ENCODE measurements around the gene PUS10. TPM values are rescaled to one million over a fixed set of nuclear protein-coding genes. Genes with fewer than 3 reads are reported as not detected.

PUS10 gene
- total and polyA plus RNA-seq, 2 of the 8 experiments (the other 6 are each of a cell fraction or from before 2014, with no cell fraction given) = 1.3 to 3.1 TPM

DNA sequence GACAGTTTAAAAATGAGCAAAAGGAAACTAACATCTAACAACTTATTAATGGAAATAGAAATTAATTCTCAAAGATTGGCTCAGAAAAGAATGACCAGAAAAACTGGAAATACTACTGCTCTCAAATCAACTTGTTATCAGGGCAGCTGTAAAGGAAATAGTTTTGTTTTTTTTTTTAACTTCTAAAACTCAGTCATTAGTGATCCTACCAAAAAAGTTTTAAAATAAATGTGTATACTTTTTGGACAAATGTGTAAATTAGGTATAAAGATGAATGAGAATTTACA, 52.6 kb downstream of the PUS10 start:
- Histone ChIP-seq H2BK5ac (ENCODE audit: low read depth, low read length) (no peak overlapping the region), H3K14ac (ENCODE audit: insufficient read length) (no peak overlapping the region), H3K4ac (replicated peaks; ENCODE audit: insufficient read length, low read depth, low read length) (no peak overlapping the region), H2BK20ac (ENCODE audit: low read length) (no peak overlapping the region), H2BK12ac (ENCODE audit: low read depth, low read length) (no peak overlapping the region), H4K20me1 (replicated peaks in 1 of 2; ENCODE audit: control insufficient read depth in 1 of 2, insufficient read depth in 2 of 2, low read length in 2 of 2) (no peaks in the 10 kb centered on the region), H2BK15ac (ENCODE audit: low read length) (no peak overlapping the region), H3K36me3 (ENCODE audit: control insufficient read depth in 2 of 4, insufficient read depth in 4 of 4, low read length in 3 of 4) (no peaks in the 10 kb centered on the region), H3K23me2 (ENCODE audit: low read depth, low read length) (no peaks in the 10 kb centered on the region), H3K4me3 (ENCODE audit: extremely low read depth in 1 of 4, insufficient read depth in 2 of 4, low read depth in 3 of 4, low read length in 4 of 4) (no peak overlapping the region), H3K4me1 (replicated peaks in 1 of 4; ENCODE audit: control insufficient read depth in 3 of 4, insufficient read depth in 4 of 4, low read length in 3 of 4) (0 out of 7 replicates have a peak, but pooled peaks cover 0 to 1% (median 0%) of the 10 kb centered on the region in 4 experiments), H2AFZ (ENCODE audit: low read length) (0 out of 2 replicates have a peak overlapping the region, but pooled peaks have one; percentile 46), H2AK5ac (ENCODE audit: low read depth, low read length) (no peak overlapping the region), H3K9ac (replicated peaks in 1 of 4; ENCODE audit: extremely low read depth in 1 of 4, low read depth in 3 of 4, low read length in 3 of 4) (no peak overlapping the region), H3K4me2 (ENCODE audit: insufficient read depth in 1 of 2, low read depth in 2 of 2, low read length in 2 of 2) (no peak overlapping the region), H3K23ac (ENCODE audit: insufficient read length) (no peak overlapping the region), H2BK120ac (replicated peaks; ENCODE audit: low read depth, low read length) (no peak overlapping the region), H3K79me2 (ENCODE audit: control insufficient read depth in 1 of 2, insufficient read depth in 2 of 2, low read length in 2 of 2) (no peaks in the 10 kb centered on the region), H4K8ac (ENCODE audit: extremely low read depth, insufficient read depth, low read length) (no peak overlapping the region), H3K79me1 (ENCODE audit: low read depth, low read length) (no peaks in the 10 kb centered on the region), H3K56ac (replicated peaks; ENCODE audit: insufficient read length, low read depth, low read length) (no peak overlapping the region), H3K27ac (ENCODE audit: low read depth, low read length) (no peak overlapping the region), H3K27me3 (replicated peaks in 1 of 4; ENCODE audit: control insufficient read depth in 3 of 4, extremely low read depth in 1 of 4, insufficient read depth in 3 of 4, low read length in 3 of 4) (no peaks in the 10 kb centered on the region), H3K9me3 (ENCODE audit: insufficient read depth in 2 of 2, low read depth in 1 of 2, low read length in 1 of 2) (no peaks in the 10 kb centered on the region), H4K91ac (replicated peaks; ENCODE audit: insufficient read length, low read length) (no peak overlapping the region), H4K5ac (ENCODE audit: insufficient read length, low read depth, low read length) (no peak overlapping the region), H3K18ac (ENCODE audit: extremely low read depth, low read length) (no peak overlapping the region)
- ChIA-PET CTCF (ENCODE audit: partially characterized antibody) (interaction anchor here (0.7 kb wide), 1 partner anchor 16 kb away, joined by 3 read pairs; no protein-coding TSS in a partner anchor), POLR2A (ENCODE audit: partially characterized antibody) (no interaction called here)
- FAIRE-seq = no peak
- no peak for DNase-seq (ENCODE audit: low read depth in 1 of 2, low spot score in 2 of 2)
- TF ChIP-seq SIN3A (conservative IDR thresholded peaks at IDR 0.05 in 1 of 2, IDR thresholded peaks at IDR 0.05 in 1 of 2; ENCODE audit: low read depth in 1 of 2, low read length in 2 of 2) (no peak), BRCA1 (IDR thresholded peaks at IDR 0.05; ENCODE audit: low read depth, low read length) (no peak), RAD21 (IDR thresholded peaks at IDR 0.05 in 1 of 2, conservative IDR thresholded peaks at IDR 0.05 in 1 of 2; ENCODE audit: low read depth in 2 of 2, low read length in 2 of 2) (no peak)
